Measurements from ENCODE around the gene MTMR4.
"Not testable (repeated sequence)": the region's sequence is repeated elsewhere in the genome, so short reads cannot be mapped to it uniquely, and the experiment has no call there.

Gene MTMR4

DNA sequence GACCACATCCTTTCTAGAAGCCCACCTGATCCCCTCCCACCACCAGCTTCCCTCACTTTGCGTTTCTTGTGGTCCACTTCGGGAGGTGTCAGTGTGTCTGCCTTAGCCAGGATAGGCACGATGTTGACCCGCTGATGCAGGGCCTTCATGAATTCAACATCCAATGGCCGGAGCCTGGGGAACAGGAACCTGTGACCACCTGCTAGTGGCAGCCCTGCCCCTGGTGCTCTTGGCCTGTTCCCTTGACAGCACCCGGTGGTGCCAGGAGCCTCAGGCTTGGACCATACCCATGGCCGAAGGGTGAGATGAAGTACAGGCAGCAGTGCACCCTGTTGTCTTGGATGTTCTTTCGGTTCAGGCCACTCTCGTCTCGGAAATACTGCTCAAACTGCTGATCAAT, 7.2 kb upstream of the MTMR4 start:
- no peak for DNase-seq

DNA sequence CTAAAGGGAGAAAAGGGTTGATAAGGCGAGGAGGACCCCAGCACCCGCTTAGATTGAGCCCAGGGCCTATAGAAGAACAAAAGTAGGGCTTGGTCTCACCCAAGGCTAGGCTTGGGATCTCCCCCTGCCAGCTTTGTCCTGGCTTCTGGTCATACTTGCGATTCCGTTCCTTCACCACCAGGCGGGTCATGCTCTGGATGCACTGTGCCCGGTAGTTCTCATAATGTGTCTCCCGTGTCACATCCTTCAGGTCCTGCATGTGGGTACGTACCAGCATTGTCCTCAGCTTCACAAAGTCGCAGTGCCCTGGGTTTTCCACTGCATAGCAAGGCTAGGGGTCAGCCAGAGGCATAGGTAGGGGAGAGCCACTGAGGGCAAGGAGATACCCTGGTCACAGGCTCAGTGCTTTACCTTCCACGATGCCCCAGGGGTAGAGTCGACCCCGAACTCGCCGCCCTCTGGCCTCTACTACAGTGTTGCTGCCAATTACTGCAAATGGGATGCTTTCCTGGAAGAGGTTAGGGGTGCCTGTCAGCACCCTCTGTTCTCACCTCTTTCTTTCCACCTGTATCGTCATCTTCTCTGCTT, 6.5 kb upstream of the MTMR4 start:
- DNase-seq, result peak in 1 of 2 donors; percentile 43

- peak; percentile 99 to 100 for DNase-seq
Observed at GRCh38 chr17:58517928-58518609, 3.6 kb upstream of the MTMR4 start.

- DNase-seq, result no peak
Observed at GRCh38 chr17:58517378-58517927, 3.0 kb upstream of the MTMR4 start.

DNA sequence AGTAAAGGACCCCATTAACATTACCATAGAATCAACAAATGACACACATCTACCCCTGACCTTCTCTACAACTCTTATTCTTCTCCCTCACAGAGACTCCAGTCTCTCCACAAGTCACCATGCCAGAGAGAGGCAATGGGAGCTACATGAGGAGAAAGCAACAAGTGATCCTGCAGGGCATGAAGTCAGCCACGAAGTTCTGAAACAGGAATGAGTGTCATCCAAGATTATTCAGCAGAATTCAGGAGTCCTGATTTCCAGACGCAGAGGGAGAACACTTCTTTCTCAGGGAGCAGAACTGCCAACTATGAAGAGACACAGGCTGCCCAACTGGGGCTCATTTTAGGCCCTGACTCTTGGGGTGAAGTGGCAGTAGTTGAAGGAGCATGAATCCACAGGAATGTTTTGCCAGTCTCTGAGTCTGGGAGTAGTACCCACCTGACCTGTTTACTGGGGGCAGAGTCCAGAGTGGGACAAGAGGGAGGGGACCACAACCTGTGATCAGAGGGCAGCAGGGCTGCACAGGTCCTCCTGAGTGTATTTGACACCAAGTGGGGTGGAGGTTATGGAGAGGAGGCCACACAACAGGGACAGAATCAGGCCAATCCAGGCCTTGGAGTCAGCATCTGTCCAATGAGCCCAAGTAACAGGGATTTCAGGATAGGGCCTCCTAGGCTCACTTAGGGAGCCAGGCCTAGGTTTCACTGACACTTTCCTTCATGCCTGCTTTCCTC, 2.4 kb upstream of the MTMR4 start:
- DNase-seq, result no peak

- DNase-seq, result no peak
Observed at GRCh38 chr17:58515286-58515685, 848 bp upstream of the MTMR4 start.

DNA sequence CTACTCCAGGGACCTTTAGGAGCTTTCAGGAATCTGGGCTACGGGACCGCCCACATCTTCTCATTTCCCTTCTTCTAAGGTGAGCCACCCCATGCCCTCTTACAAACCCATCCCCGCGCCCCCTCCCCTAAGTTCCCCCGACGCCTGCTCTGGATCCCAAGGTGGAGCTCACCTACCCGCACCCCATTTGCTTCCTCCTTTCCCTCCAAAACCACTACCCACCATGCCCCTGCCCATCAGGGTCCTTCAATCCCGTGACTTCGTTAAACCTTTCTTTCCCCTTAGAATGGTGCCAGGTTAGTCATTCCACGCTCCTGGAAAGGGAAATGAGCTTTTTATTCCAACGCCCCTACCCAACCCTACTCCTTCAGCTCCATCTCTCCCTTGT, 326 bp upstream of the MTMR4 start:
- DNase-seq, result no peak

DNA sequence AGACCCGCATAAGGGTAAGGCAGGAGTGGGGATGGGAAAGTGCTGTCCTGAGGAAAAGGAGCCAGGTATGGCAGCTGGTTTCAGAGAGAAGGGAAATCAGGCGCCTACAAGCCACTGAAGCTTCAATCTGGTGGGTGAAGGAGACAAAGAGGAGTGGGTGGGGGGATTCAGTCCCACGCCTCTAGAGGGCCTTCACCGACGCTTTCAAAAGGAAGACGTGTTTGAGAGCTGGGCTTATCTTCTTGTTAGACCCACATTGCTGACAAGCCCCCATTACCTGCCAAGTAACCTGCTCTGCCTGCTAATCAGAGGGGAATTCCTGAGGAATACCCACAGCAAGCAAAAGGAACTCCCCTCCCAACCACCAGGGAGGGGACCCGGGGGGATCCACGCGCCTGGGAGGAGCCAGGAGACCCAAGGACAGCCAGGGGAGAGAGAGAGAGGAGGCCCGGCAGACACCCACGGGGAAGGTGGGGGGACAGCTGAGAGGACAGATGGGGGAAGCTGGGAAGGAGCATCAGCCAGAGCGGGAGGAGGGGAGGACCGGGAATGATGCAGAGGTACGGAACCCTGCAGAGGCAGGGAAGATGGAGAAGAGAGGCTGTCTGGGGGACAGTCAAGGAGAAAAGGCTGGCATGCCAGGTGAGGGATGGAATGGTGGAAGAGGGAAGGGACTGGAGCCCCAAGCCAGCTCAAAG, 1.0 kb downstream of the MTMR4 start:
- peak in 1 of 2 donors; percentile 56 for DNase-seq

- DNase-seq, result no peak
Observed at GRCh38 chr17:58510075-58510474, 4.4 kb downstream of the MTMR4 start.

DNA sequence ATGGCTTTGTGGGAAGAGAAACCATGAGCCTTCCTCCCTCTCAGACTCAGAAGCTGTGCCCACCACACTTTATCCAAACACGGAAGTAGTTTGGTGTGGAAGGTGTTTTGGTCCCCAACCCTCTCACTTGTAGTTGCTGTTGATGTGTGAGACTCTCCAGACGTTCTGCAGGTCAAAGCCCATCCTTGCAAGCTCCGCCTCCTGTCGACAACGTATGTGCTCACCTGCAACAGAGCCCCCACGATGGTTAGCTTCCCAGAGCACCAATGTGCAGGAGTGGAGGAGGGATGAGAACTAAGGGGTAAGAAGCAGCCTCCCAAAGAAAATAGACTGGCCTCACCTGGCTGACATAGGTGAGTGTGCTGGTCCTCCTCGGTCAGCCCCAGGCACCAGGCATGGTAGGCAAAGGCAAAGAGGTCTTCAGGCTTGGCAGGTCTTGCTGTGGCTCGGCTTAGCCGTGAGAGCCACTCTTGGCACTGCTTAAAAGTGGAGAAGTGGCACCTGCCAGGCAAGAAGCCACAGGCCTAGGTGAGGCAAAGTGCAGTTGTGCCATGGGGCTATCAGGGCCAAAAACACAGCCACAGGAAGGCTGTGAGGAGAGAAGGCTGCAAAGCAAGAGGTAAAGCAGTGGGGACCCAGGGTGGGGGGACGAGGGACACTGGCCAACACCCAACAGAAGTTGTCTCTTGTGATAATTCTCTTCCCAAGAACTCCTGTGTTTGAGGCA, 5.9 kb downstream of the MTMR4 start:
- DNase-seq, result no peak

- DNase-seq, result peak; percentile 30 to 74
Observed at GRCh38 chr17:58507123-58507634, 7.3 kb downstream of the MTMR4 start.

DNA sequence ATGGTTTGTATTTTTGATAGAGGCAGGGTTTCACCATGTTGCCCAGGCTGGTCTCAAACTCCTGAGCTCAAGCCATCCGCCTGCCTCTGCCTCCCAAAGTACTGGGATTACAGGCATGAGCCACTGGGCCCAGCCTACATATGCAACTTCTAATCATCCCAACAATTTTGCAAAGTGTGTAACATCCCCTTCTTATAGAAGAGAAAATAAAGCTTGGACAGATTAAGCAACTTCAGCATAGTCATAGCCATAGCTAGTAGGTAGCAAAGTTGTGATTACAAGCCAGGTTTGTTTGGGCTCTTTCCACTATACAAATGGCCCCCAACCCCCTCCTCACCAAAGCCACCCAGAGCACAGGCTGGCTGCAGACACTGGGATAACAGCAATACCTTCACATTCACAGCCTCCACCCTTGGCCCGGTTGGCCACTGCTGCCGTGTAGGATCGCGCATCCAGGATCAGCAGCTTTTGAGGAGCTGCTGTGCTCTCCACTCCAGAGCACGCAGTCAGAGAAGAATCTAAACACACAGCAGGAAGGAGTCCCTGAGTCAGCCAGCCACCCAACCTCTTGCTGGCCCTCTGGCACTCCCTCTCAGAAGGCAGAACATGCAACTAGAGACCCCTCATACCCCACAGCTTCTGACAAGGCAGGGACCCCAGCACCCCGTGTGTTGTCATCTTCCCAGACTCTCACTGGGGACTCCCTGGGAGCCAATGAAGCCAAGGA, 7.9 kb downstream of the MTMR4 start:
- DNase-seq, result no peak

DNA sequence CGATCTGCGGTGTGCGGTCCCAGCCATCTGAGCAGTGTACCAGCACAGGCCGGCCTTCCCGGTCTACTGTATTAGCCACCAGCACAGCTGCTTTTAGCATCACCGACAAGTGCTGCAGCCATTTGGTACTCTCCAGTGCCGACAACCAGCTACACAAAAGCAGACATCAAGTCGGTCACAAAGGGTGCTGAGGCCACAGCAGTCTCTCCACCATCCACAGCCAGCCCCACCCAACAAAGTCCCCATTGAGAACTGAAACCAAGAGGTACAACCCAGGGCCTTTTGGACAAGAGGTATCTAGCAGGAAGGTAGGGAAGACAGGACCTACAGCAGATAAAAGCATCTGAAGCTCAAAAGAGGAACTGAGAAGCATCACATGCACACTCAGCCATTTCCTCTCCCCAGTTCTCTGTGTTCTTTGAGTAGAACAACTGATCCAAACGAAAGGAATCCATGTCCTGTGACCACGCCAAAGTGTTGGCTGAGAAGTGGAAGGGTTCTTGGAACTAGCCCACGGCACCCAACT, 9.5 kb downstream of the MTMR4 start:
- DNase-seq, result peak; percentile 31 to 45

GRCh38 chr17:58503866-58504265, 10.6 kb downstream of the MTMR4 start:
- peak; percentile 44 to 69 for DNase-seq

DNA sequence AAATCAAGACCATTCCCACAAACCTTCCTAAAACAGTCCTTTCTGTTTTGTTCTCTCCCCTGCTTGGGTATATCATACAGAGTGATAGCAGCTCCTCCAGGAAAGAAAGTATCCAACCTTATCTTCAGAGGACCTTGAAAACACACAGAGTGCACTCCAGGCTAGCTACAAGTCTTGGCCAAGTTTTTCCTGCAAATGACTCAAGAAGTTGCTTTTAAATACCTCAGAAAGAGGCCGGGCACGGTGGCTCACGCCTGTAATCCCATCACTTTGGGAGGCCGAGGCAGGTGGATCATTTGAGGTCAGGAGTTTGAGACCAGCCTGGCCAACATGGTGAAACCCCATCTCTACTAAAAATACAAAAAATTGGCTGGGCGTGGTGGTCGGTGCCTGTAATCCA, 11.3 kb downstream of the MTMR4 start:
- not testable (repeated sequence) for DNase-seq

GRCh38 chr17:58501451-58501850, 13.0 kb downstream of the MTMR4 start:
- DNase-seq, result no peak

DNA sequence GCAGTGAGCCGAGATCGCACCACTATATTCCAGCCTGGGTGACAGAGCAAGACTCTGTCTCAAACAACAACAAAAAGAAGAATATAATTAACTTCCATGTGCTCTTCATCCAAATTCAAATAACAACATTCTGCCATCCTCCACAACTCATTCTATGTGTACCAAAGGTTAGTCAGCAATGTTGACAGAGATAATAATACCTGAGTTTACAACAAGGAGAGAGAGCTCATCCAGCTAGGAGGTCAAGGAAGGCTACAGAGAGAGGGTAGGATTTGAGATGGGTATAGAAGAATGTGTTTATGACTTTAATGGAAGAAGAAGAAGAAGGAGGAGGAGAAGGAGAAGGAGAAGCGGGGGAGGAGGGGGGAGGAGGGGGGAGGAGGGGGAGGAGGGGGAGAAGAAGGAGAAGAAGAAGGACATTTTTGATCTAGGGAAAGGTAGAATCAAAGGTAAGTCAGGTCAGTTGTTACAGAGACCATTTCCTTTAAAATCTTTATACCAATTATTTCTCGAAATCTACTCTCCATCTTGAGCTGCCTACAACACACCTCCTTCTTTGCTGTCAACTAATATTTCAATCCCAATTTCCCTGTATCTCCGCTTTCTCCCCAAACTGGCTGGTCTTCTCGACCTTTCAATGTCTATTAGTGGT, 16.1 kb downstream of the MTMR4 start:
- DNase-seq, result no peak

DNA sequence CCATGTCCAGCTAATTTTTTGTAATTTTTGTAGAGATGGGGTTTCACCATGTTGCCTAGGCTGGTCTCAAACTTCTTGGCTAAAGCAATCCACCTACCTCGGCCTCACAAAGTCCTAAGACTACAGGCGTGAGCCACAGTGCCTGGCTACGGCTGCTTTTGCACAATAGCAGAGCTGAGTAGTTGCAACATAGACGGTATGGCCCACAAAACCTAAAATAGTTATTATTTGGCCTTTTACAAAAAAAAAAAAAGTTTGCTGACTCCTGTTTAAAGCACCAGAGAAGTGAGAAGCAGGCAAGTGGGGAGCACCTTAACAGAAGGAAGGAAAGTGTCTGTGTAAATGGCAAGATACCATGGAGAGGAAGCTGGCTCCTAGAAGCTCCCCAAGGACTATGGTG, 20.9 kb downstream of the MTMR4 start:
- DNase-seq, result no peak

DNA sequence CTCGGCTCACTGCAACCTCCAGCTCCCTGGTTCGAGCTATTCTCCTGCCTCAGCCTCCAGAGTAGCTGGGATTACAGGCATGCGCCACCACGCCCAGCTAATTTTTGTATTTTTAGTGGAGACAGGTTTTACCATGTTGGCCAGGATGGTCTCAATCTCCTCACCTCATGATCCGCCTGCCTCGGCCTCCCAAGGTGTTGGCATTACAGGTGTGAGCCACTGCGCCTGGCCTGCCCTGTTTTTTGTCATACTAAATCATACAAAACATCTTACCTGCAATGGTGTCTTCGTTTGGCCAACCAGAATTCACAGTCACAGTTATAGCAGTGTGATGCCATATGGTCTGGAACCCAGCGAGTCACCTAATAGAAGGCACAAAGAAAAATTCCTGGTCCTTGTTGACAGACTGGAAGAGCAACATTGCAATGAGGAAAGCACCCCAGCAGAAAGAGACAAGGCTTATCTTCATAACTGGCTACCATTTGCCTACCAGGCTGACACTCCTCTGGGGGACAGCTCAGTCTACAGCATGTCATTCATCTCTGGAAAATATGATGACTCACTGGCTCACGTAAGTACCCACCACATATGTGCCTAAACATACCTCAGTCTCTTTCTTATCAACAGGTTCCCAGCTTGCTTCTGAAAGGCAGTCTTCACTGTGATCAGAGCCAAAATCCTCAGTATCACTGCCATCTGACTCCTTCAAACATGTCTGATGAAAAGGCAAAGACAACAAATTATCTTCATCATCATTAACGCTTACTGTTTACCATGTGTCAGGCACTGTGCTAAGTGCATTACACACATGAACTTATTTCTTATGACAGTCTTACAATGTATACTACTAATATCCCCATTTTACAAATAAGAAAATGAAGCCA, 22.0 kb downstream of the MTMR4 start:
- no peak for DNase-seq
